ENCODE results near the gene BAIAP3. TPM values are rescaled to one million over a fixed set of nuclear protein-coding genes. Genes with fewer than 3 reads are reported as not detected.

The BAIAP3 gene
- total RNA-seq, 1 donor from 2014 or later = 6.5 TPM

- H3K9me3 Mint-ChIP-seq (ENCODE audit: unreplicated experiment) = no peaks in the 10 kb centered on the region
Measured at GRCh38 chr16:1356061-1356900, 22.8 kb downstream of the BAIAP3 start.

GRCh38 chr16:1357906-1358566, 24.6 kb downstream of the BAIAP3 start:
- peaks cover 20% of the 10 kb centered on the region for H3K27me3 Mint-ChIP-seq (ENCODE audit: unreplicated experiment)
- no peak for DNase-seq (ENCODE audit: low spot score)
- no peak for TF ChIP-seq CTCF (IDR thresholded peaks at IDR 0.05; ENCODE audit: unreplicated experiment)
- no peaks in the 10 kb centered on the region for H3K9me3 Mint-ChIP-seq (ENCODE audit: unreplicated experiment)
- H3K4me3 Mint-ChIP-seq (ENCODE audit: unreplicated experiment) = no peak overlapping the region
- H3K4me1 Mint-ChIP-seq (ENCODE audit: unreplicated experiment) = peaks cover 6% of the 10 kb centered on the region
- no peak overlapping the region for H3K27ac Mint-ChIP-seq (ENCODE audit: unreplicated experiment)
- peaks cover 12% of the 10 kb centered on the region for H3K36me3 Mint-ChIP-seq (ENCODE audit: low read depth, unreplicated experiment)

More at GRCh38 chr16:1356061-1356900, 22.8 kb downstream of the BAIAP3 start:
- no peak overlapping the region for H3K4me3 Mint-ChIP-seq (ENCODE audit: unreplicated experiment)
- peaks cover 26% of the 10 kb centered on the region for H3K27me3 Mint-ChIP-seq (ENCODE audit: unreplicated experiment)
- H3K4me1 Mint-ChIP-seq (ENCODE audit: unreplicated experiment) = peaks cover 13% of the 10 kb centered on the region
- no peak overlapping the region for H3K27ac Mint-ChIP-seq (ENCODE audit: unreplicated experiment)
- no peak for TF ChIP-seq CTCF (IDR thresholded peaks at IDR 0.05; ENCODE audit: unreplicated experiment)
- peaks cover 19% of the 10 kb centered on the region for H3K36me3 Mint-ChIP-seq (ENCODE audit: low read depth, unreplicated experiment)
- no peak for DNase-seq (ENCODE audit: low spot score)

GRCh38 chr16:1361685-1362360, 28.4 kb downstream of the BAIAP3 start:
- no peak for TF ChIP-seq CTCF (IDR thresholded peaks at IDR 0.05; ENCODE audit: unreplicated experiment)
- no peak overlapping the region for H3K27ac Mint-ChIP-seq (ENCODE audit: unreplicated experiment)
- H3K4me3 Mint-ChIP-seq (ENCODE audit: unreplicated experiment) = no peak overlapping the region
- DNase-seq (ENCODE audit: low spot score) = no peak
- peaks cover 9% of the 10 kb centered on the region for H3K27me3 Mint-ChIP-seq (ENCODE audit: unreplicated experiment)
- peaks cover 12% of the 10 kb centered on the region for H3K36me3 Mint-ChIP-seq (ENCODE audit: low read depth, unreplicated experiment)
- no peaks in the 10 kb centered on the region for H3K4me1 Mint-ChIP-seq (ENCODE audit: unreplicated experiment)
- no peaks in the 10 kb centered on the region for H3K9me3 Mint-ChIP-seq (ENCODE audit: unreplicated experiment)

GRCh38 chr16:1362807-1363206, 29.4 kb downstream of the BAIAP3 start:
- H3K27ac Mint-ChIP-seq (ENCODE audit: unreplicated experiment) = no peak overlapping the region
- H3K9me3 Mint-ChIP-seq (ENCODE audit: unreplicated experiment) = no peaks in the 10 kb centered on the region
- no peak overlapping the region for H3K4me3 Mint-ChIP-seq (ENCODE audit: unreplicated experiment)
- no peaks in the 10 kb centered on the region for H3K4me1 Mint-ChIP-seq (ENCODE audit: unreplicated experiment)
- no peak for DNase-seq (ENCODE audit: low spot score)
- peaks cover 9% of the 10 kb centered on the region for H3K27me3 Mint-ChIP-seq (ENCODE audit: unreplicated experiment)
- H3K36me3 Mint-ChIP-seq (ENCODE audit: low read depth, unreplicated experiment) = peaks cover 12% of the 10 kb centered on the region
- TF ChIP-seq CTCF (IDR thresholded peaks at IDR 0.05; ENCODE audit: unreplicated experiment) = no peak
